Spleen (tissue), 7 donors: ENCODE measurements around the gene CDC37.

Source experiments
- POLR2AphosphoS5 ChIP-seq, 3 donors: sonication (generic); formaldehyde crosslinking; IDR thresholded peaks; one replicate each; pipeline ENCODE4 v1.5.1; 2017; ENCODE audit warnings: antibody characterized with exemption in 3 of 3
- TF ChIP-seq, protein P1 (sequence below), 11 experiments: fragments of 200-600 bp in 7 of 11; fragments of 450-650 bp in 4 of 11; sonication (generic) in 4 of 11; IDR thresholded peaks in 8 of 11; conservative IDR thresholded peaks in 3 of 11; 1 replicate in 7 of 11; 2 replicates in 4 of 11; pipeline versions ENCODE4 v1.4.0 to v1.8.0; 2016 to 2021; ENCODE audit warnings: antibody characterized with exemption in 11 of 11, inconsistent platforms in 4 of 11, mild to moderate bottlenecking in 1 of 11
- donor health status: DM: no; HTN: no; CAD: no; lungs with moderate emphysema.
- donor health status: DM: no; HTN: no; CAD: no.
- donor health status: DM: no; HTN: no; CAD: no.

GRCh38 chr19:10379880-10380312, 23.4 kb downstream of the CDC37 start:
- TF ChIP-seq, protein P1, sequence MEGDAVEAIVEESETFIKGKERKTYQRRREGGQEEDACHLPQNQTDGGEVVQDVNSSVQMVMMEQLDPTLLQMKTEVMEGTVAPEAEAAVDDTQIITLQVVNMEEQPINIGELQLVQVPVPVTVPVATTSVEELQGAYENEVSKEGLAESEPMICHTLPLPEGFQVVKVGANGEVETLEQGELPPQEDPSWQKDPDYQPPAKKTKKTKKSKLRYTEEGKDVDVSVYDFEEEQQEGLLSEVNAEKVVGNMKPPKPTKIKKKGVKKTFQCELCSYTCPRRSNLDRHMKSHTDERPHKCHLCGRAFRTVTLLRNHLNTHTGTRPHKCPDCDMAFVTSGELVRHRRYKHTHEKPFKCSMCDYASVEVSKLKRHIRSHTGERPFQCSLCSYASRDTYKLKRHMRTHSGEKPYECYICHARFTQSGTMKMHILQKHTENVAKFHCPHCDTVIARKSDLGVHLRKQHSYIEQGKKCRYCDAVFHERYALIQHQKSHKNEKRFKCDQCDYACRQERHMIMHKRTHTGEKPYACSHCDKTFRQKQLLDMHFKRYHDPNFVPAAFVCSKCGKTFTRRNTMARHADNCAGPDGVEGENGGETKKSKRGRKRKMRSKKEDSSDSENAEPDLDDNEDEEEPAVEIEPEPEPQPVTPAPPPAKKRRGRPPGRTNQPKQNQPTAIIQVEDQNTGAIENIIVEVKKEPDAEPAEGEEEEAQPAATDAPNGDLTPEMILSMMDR (IDR thresholded peaks at IDR 0.05 in 8 of 11, conservative IDR thresholded peaks at IDR 0.05 in 3 of 11) = no peak
- no peak for TF ChIP-seq POLR2AphosphoS5 (IDR thresholded peaks at IDR 0.05)
